Fibroblast of lung (primary cell): ENCODE results near the gene ZNF317. TPM values are rescaled to one million over a fixed set of nuclear protein-coding genes. Genes with fewer than 3 reads are reported as not detected.

Source experiments
- DNase-seq, 2 donors: peaks; one replicate each; pipeline versions ENCODE4 v3.0.0 to v3.0.0-alpha.2; 2010; ENCODE audit warnings: low read depth in 2 of 2
- H2AFZ ChIP-seq: 2 replicates; pipeline ENCODE4 v1.5.1; 2012; ENCODE audit warnings: low read length, control low read depth, inconsistent platforms
- H3K27ac ChIP-seq: 2 replicates; pipeline ENCODE4 v1.5.1; 2011; ENCODE audit warnings: low read length, control low read depth; ENCODE audit not compliant: insufficient read depth
- H3K27me3 ChIP-seq: 2 replicates; pipeline ENCODE4 v1.5.1; 2011; ENCODE audit warnings: mild to moderate bottlenecking, low read length; ENCODE audit not compliant: control insufficient read depth, insufficient read depth
- H3K36me3 ChIP-seq: 2 replicates; pipeline ENCODE4 v1.5.1; 2011; ENCODE audit warnings: low read length; ENCODE audit not compliant: control insufficient read depth, insufficient read depth
- H3K4me1 ChIP-seq: 2 replicates; pipeline ENCODE4 v1.5.1; 2011; ENCODE audit warnings: low read length; ENCODE audit not compliant: control insufficient read depth, insufficient read depth; ENCODE audit errors: extremely low read depth
- H3K4me2 ChIP-seq: 2 replicates; pipeline ENCODE4 v1.5.1; 2011; ENCODE audit warnings: low read length, control low read depth; ENCODE audit not compliant: insufficient read depth; ENCODE audit errors: extremely low read depth
- H3K4me3 ChIP-seq, 4 experiments: fragments of 200-600 bp in 1 of 4; sonication (generic) in 1 of 4; replicated peaks in 1 of 4; 2 replicates each; pipeline ENCODE4 v1.5.1; 2011 to 2016; ENCODE audit warnings: low read length in 4 of 4, low read depth in 3 of 4, mild to moderate bottlenecking in 3 of 4, control low read depth in 2 of 4, inconsistent platforms in 1 of 4, mixed read lengths in 1 of 4; ENCODE audit not compliant: insufficient read depth in 1 of 4; ENCODE audit errors: control extremely low read depth in 1 of 4
- H3K79me2 ChIP-seq: 2 replicates; pipeline ENCODE4 v1.5.1; 2012; ENCODE audit warnings: mild to moderate bottlenecking, low read length, inconsistent platforms; ENCODE audit not compliant: control insufficient read depth, insufficient read depth
- H3K9ac ChIP-seq: 2 replicates; pipeline ENCODE4 v1.5.1; 2011; ENCODE audit warnings: mild to moderate bottlenecking, low read length, control low read depth; ENCODE audit not compliant: insufficient read depth
- H3K9me3 ChIP-seq: 2 replicates; pipeline ENCODE4 v1.5.1; 2012; ENCODE audit warnings: low read depth, low read length; ENCODE audit not compliant: control insufficient read depth, insufficient read depth
- H4K20me1 ChIP-seq: 2 replicates; pipeline ENCODE4 v1.5.1; 2011; ENCODE audit warnings: low read length; ENCODE audit not compliant: control insufficient read depth, insufficient read depth; ENCODE audit errors: extremely low read depth
- CTCF ChIP-seq, 2 donors: IDR thresholded peaks in 1 of 2; conservative IDR thresholded peaks in 1 of 2; 1 replicate in 1 of 2; 2 replicates in 1 of 2; pipeline ENCODE4 v1.5.1; 2011 to 2012; ENCODE audit warnings: low read length in 2 of 2, control low read depth in 1 of 2, inconsistent platforms in 1 of 2, low read depth in 1 of 2, mild to moderate bottlenecking in 1 of 2
- EZH2 ChIP-seq: IDR thresholded peaks from 2 replicates; pipeline ENCODE4 v1.5.1; 2012; ENCODE audit warnings: low read length, control low read depth, mild to moderate bottlenecking; ENCODE audit errors: missing control alignments
- polyA plus RNA-seq, 2 donors: library from polyadenylated mRNA; depleted of rRNA in 1 of 2; stranded (reverse) in 1 of 2; unstranded in 1 of 2; fragments of >200 nt; gene quantifications; 2 replicates each; pipeline ENCODE4 v1.2.1, GENCODE V29; 2011 to 2012; ENCODE audit warnings: missing spikeins in 1 of 2
- total RNA-seq: library from RNA; depleted of rRNA; stranded (reverse); fragments of >200 nt; gene quantifications from 2 replicates; pipeline ENCODE4 v1.2.1, GENCODE V29; 2014

The ZNF317 gene
- total and polyA plus RNA-seq, 2 donors (not counting 1 experiment from before 2014, with no cell fraction given): 12.8 to 17.7 TPM

DNA sequence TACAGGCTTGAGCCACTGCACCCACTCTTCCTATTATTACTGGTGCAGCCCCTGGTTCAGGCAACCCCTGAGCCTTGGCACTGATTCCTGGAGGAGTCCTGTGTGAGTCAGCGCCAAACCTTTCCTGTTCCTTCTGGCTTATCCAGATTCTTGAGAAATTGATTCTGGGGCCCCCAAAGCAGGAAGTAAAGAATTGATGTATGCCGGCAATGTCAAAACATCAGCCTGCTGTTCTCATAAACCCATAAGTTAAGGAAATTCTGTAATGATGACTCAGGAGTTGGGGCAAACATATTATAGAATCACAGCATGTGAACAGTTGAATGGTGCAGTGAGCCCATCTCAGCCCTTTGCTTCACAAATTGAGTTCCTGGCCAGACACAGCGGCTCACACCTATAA, 12.0 kb upstream of the ZNF317 start:
- H3K27ac ChIP-seq: no peak overlapping the region
- H3K4me2 ChIP-seq: no peak overlapping the region
- H3K27me3 ChIP-seq: no peaks in the 10 kb centered on the region
- H4K20me1 ChIP-seq: no peaks in the 10 kb centered on the region
- H3K36me3 ChIP-seq: no peaks in the 10 kb centered on the region
- TF ChIP-seq EZH2 (no peak), CTCF (conservative IDR thresholded peaks at IDR 0.05 in 1 of 2, IDR thresholded peaks at IDR 0.05 in 1 of 2; ENCODE audit: low read depth in 1 of 2, low read length in 2 of 2) (no peak)
- H3K4me3 ChIP-seq: no peak overlapping the region
- no peaks in the 10 kb centered on the region for H3K79me2 ChIP-seq
- H3K4me1 ChIP-seq: no peaks in the 10 kb centered on the region
- H2AFZ ChIP-seq: no peak overlapping the region
- no peak for DNase-seq
- no peaks in the 10 kb centered on the region for H3K9me3 ChIP-seq
- no peak overlapping the region for H3K9ac ChIP-seq

DNA sequence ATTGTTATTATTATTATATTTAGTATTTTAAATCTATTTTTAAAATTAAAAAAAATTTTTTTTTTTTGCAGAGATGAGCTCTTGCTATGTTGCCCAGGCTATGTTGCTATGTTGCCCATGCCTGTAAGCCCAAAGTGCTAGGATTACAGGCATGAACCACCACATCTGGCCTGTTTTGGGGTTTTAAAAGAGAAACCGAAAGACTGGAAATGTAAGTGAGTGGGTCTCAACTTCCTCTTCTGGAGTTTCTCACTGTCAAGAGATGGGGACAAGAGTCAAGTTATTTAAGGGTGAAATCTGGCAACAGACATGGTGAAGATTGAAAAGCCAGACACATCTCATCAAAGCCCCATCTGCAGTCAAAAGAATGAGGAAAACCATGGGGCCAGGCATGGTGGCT, 9.2 kb upstream of the ZNF317 start:
- no peaks in the 10 kb centered on the region for H3K36me3 ChIP-seq
- no peak for DNase-seq
- no peak overlapping the region for H3K27ac ChIP-seq
- no peaks in the 10 kb centered on the region for H4K20me1 ChIP-seq
- no peaks in the 10 kb centered on the region for H3K79me2 ChIP-seq
- no peaks in the 10 kb centered on the region for H3K4me1 ChIP-seq
- H2AFZ ChIP-seq: no peak overlapping the region
- no peaks in the 10 kb centered on the region for H3K9me3 ChIP-seq
- no peak overlapping the region for H3K4me2 ChIP-seq
- TF ChIP-seq CTCF (conservative IDR thresholded peaks at IDR 0.05 in 1 of 2, IDR thresholded peaks at IDR 0.05 in 1 of 2; ENCODE audit: low read depth in 1 of 2, low read length in 2 of 2) (no peak), EZH2 (no peak)
- no peak overlapping the region for H3K9ac ChIP-seq
- no peaks in the 10 kb centered on the region for H3K27me3 ChIP-seq
- H3K4me3 ChIP-seq: no peak overlapping the region

DNA sequence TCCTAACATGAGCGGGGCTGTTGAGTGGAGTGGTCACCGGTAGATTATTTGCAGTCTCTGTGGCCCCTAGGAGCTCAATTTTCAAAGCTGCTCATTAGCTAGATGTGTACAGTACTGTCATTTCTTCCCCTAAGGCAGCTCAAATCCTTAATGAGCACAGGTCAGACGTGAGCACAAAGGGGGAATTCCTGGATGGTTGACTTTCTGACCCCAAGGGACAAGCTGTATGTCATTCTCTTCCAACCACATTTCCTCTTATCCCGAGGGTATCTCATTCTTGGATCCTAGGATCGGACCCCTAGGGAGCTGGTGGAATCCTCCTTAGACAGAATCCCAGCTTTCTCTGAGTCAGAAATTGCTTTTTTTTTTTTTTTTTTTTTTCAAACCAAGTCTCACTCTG, 7.8 kb upstream of the ZNF317 start:
- no peak overlapping the region for H3K27ac ChIP-seq

More for the DNA sequence above, 7.8 kb upstream of the ZNF317 start:
- Histone ChIP-seq H3K9me3 (no peaks in the 10 kb centered on the region), H3K27me3 (no peaks in the 10 kb centered on the region), H3K36me3 (no peaks in the 10 kb centered on the region), H2AFZ (no peak overlapping the region), H3K4me3 (no peak overlapping the region), H3K79me2 (no peaks in the 10 kb centered on the region), H4K20me1 (no peaks in the 10 kb centered on the region), H3K4me2 (no peak overlapping the region), H3K4me1 (no peaks in the 10 kb centered on the region), H3K9ac (no peak overlapping the region)
- no peak for DNase-seq
- TF ChIP-seq EZH2 (no peak), CTCF (conservative IDR thresholded peaks at IDR 0.05 in 1 of 2, IDR thresholded peaks at IDR 0.05 in 1 of 2; ENCODE audit: low read depth in 1 of 2, low read length in 2 of 2) (no peak)
